Progenitor cell of endocrine pancreas (in vitro differentiated cells): ENCODE measurements around the gene P2RX6. TPM values are rescaled to one million over a fixed set of nuclear protein-coding genes. Genes with fewer than 3 reads are reported as not detected.

Experiments
- DNase-seq: peaks from one replicate; pipeline ENCODE4 v3.0.0; 2021; ENCODE audit warnings: low spot score; ENCODE audit not compliant: unreplicated experiment
- H3K27ac Mint-ChIP-seq: 2 replicates; pipeline ENCODE4 v1.8.0; 2021; ENCODE audit warnings: mild to moderate bottlenecking, moderate library complexity, mixed read lengths
- H3K27me3 Mint-ChIP-seq: 2 replicates; pipeline ENCODE4 v1.8.0; 2021; ENCODE audit warnings: mixed read lengths
- H3K36me3 Mint-ChIP-seq: 2 replicates; pipeline ENCODE4 v1.8.0; 2022; ENCODE audit warnings: mixed read lengths; ENCODE audit not compliant: insufficient read depth
- H3K4me1 Mint-ChIP-seq: 2 replicates; pipeline ENCODE4 v1.8.0; 2021; ENCODE audit warnings: low read depth, mixed read lengths
- H3K4me3 Mint-ChIP-seq: 2 replicates; pipeline ENCODE4 v1.8.0; 2021; ENCODE audit warnings: low read depth, mild to moderate bottlenecking, moderate library complexity, mixed read lengths
- H3K9me3 Mint-ChIP-seq: 2 replicates; pipeline ENCODE4 v1.8.0; 2021; ENCODE audit warnings: low read depth, mixed read lengths
- CTCF ChIP-seq: fragments of 200-600 bp; sonication (generic); IDR thresholded peaks from one replicate; pipeline ENCODE4 v1.5.0; 2021; ENCODE audit warnings: antibody characterized with exemption, mild to moderate bottlenecking; ENCODE audit not compliant: unreplicated experiment
- total RNA-seq: library from RNA; stranded (reverse); gene quantifications from 2 replicates; pipeline ENCODE4 v1.2.1, GENCODE V29; 2021

The P2RX6 gene
- total RNA-seq, 1 donor from 2014 or later = 0.57 TPM

- Mint-ChIP-seq H3K4me1 (peaks cover 11% of the 10 kb centered on the region), H3K36me3 (no peaks in the 10 kb centered on the region), H3K27ac (no peak overlapping the region), H3K4me3 (no peak overlapping the region), H3K9me3 (no peaks in the 10 kb centered on the region), H3K27me3 (no peaks in the 10 kb centered on the region)
- TF ChIP-seq CTCF = no peak
- DNase-seq = no peak
Observed at GRCh38 chr22:21010426-21011113, 4.4 kb upstream of the P2RX6 start.

GRCh38 chr22:21012446-21013407, 2.2 kb upstream of the P2RX6 start:
- Mint-ChIP-seq H3K27ac (no peak overlapping the region), H3K9me3 (no peaks in the 10 kb centered on the region), H3K36me3 (no peaks in the 10 kb centered on the region), H3K27me3 (no peaks in the 10 kb centered on the region), H3K4me1 (peaks cover 14% of the 10 kb centered on the region), H3K4me3 (peak overlapping the region; percentile 72)
- no peak for TF ChIP-seq CTCF
- no peak for DNase-seq

GRCh38 chr22:21013657-21014201, 1.2 kb upstream of the P2RX6 start:
- Mint-ChIP-seq H3K27me3 (no peaks in the 10 kb centered on the region), H3K27ac (peak overlapping the region; percentile 95), H3K4me1 (peaks cover 14% of the 10 kb centered on the region), H3K36me3 (no peaks in the 10 kb centered on the region), H3K9me3 (no peaks in the 10 kb centered on the region), H3K4me3 (peak overlapping the region; percentile 72)
- DNase-seq = no peak
- TF ChIP-seq CTCF = no peak

- Mint-ChIP-seq H3K9me3 (no peaks in the 10 kb centered on the region), H3K27me3 (no peaks in the 10 kb centered on the region), H3K36me3 (no peaks in the 10 kb centered on the region), H3K27ac (peak overlapping the region; percentile 95), H3K4me3 (peak overlapping the region; percentile 72), H3K4me1 (peaks cover 14% of the 10 kb centered on the region)
- no peak for TF ChIP-seq CTCF
- peak; percentile 85 for DNase-seq
Observed at GRCh38 chr22:21014202-21014725, 701 bp upstream of the P2RX6 start.

GRCh38 chr22:21015466-21016006, 571 bp downstream of the P2RX6 start:
- H3K9me3 Mint-ChIP-seq = peaks cover 3% of the 10 kb centered on the region
- no peak for DNase-seq
- H3K4me3 Mint-ChIP-seq = no peak overlapping the region
- no peak overlapping the region for H3K27ac Mint-ChIP-seq
- H3K4me1 Mint-ChIP-seq = peaks cover 14% of the 10 kb centered on the region
- TF ChIP-seq CTCF = no peak
- no peaks in the 10 kb centered on the region for H3K36me3 Mint-ChIP-seq
- no peaks in the 10 kb centered on the region for H3K27me3 Mint-ChIP-seq
